HG02798 (cell line): ENCODE measurements around the gene C12orf43.

ENCODE experiments used
- ATAC-seq: cut with Tn5 transposase; IDR thresholded peaks from one replicate; pipeline ENCODE4 v1.9.1; 2021; ENCODE audit warnings: mild to moderate bottlenecking; ENCODE audit not compliant: unreplicated experiment, poor library complexity

Gene C12orf43

GRCh38 chr12:121033625-121034349, 17.5 kb upstream of the C12orf43 start:
- no peak for ATAC-seq

- no peak for ATAC-seq
Measured at GRCh38 chr12:121030576-121031212, 14.4 kb upstream of the C12orf43 start.

GRCh38 chr12:121026274-121027045, 10.2 kb upstream of the C12orf43 start:
- no peak for ATAC-seq

GRCh38 chr12:121025442-121026226, 9.3 kb upstream of the C12orf43 start:
- no peak for ATAC-seq

GRCh38 chr12:121023799-121024198, 7.5 kb upstream of the C12orf43 start:
- no peak for ATAC-seq

- no peak for ATAC-seq
Measured at GRCh38 chr12:121022713-121023112, 6.4 kb upstream of the C12orf43 start.

- no peak for ATAC-seq
Measured at GRCh38 chr12:121021754-121022153, 5.5 kb upstream of the C12orf43 start.

- ATAC-seq, result no peak
Measured at GRCh38 chr12:121018860-121019617, 2.8 kb upstream of the C12orf43 start.

- no peak for ATAC-seq
Measured at GRCh38 chr12:121017966-121018491, 1.7 kb upstream of the C12orf43 start.

GRCh38 chr12:121013715-121014114, 2.6 kb downstream of the C12orf43 start:
- ATAC-seq, result no peak

GRCh38 chr12:121011820-121012219, 4.5 kb downstream of the C12orf43 start:
- ATAC-seq, result no peak

GRCh38 chr12:121010860-121011259, 5.4 kb downstream of the C12orf43 start:
- no peak for ATAC-seq

- ATAC-seq, result no peak
Measured at GRCh38 chr12:121009741-121010140, 6.5 kb downstream of the C12orf43 start.

- no peak for ATAC-seq
Measured at GRCh38 chr12:121008347-121009098, 7.8 kb downstream of the C12orf43 start.

- no peak for ATAC-seq
Measured at GRCh38 chr12:121005346-121005815, 10.9 kb downstream of the C12orf43 start.

GRCh38 chr12:121004253-121004815, 12.0 kb downstream of the C12orf43 start:
- ATAC-seq, result no peak

- no peak for ATAC-seq
Measured at GRCh38 chr12:121003650-121004049, 12.6 kb downstream of the C12orf43 start.

- no peak for ATAC-seq
Measured at GRCh38 chr12:121001841-121002483, 14.3 kb downstream of the C12orf43 start.
